Measurements from ENCODE around the gene KLF2. TPM values are rescaled to one million over a fixed set of nuclear protein-coding genes. Genes with fewer than 3 reads are reported as not detected.

Gene KLF2
- total RNA-seq, 2 experiments from 2014 or later = 0.46 to 0.84 TPM

Other genes with a start within 250 kb of the KLF2 start
- 100 to 1,000 TPM; 327 to 328 TPM for gene TPM4, start 248.3 kb upstream of the KLF2 start, total RNA-seq
- 100 to 1,000 TPM; 226 to 255 TPM for gene RAB8A, start 212.9 kb upstream of the KLF2 start, total RNA-seq
- 10 to 100 TPM; 11.8 to 13.6 TPM for gene HSH2D, start 181.1 kb upstream of the KLF2 start, total RNA-seq
- not detected for gene CIB3, start 151.3 kb upstream of the KLF2 start, total RNA-seq
- 10 to 100 TPM; 62.8 to 63.3 TPM for gene FAM32A, start 139.4 kb upstream of the KLF2 start, total RNA-seq
- gene AP1M1, start 126.9 kb upstream of the KLF2 start, total RNA-seq = 100 to 1,000 TPM; 107 to 109 TPM
- gene EPS15L1, start 147.1 kb downstream of the KLF2 start, total RNA-seq = 10 to 100 TPM; 28.2 to 32.4 TPM
- gene CALR3, start 171.3 kb downstream of the KLF2 start, total RNA-seq = under 1 TPM in 1 of 2 experiments, not detected in 1; 0.21 TPM
- 1 to 10 TPM; 5.1 to 5.5 TPM for gene C19orf44, start 171.6 kb downstream of the KLF2 start, total RNA-seq
- gene CHERP, start 217.6 kb downstream of the KLF2 start, total RNA-seq = 10 to 100 TPM; 73.5 to 75.5 TPM
- 10 to 100 TPM; 54.3 to 56.1 TPM for gene SLC35E1, start 247.6 kb downstream of the KLF2 start, total RNA-seq

All from activated CD8-positive, alpha-beta memory T cell treated with anti-CD3 and anti-CD28 coated beads for 36 hours (primary cell).